ENCODE results near the gene NCOA1. TPM values are rescaled to one million over a fixed set of nuclear protein-coding genes. Genes with fewer than 3 reads are reported as not detected.

Gene NCOA1
- total RNA-seq, 1 experiment from 2014 or later, result 5.6 TPM

Other genes starting within 250 kb of the NCOA1 start
- gene ITSN2, start 130.7 kb upstream of the NCOA1 start, total RNA-seq (2014; rRNA removed; shearing (Covaris generic)), result 5.5 and 8.9 TPM in 2 replicates

Measured in H4 (cell line).